Superior temporal gyrus (tissue), 1 donor: Measurements from ENCODE around the gene NIPA2.
A peak's percentile ranks its signal among the peaks of the same experiment; 100 is the strongest.

Experiments used
- DNase-seq: peaks from one replicate; pipeline ENCODE4 v3.0.0-alpha.2; 2016; ENCODE audit errors: extremely low spot score

Gene NIPA2

GRCh38 chr15:22877607-22878006, 39.1 kb downstream of the NIPA2 start:
- DNase-seq = no peak

DNA sequence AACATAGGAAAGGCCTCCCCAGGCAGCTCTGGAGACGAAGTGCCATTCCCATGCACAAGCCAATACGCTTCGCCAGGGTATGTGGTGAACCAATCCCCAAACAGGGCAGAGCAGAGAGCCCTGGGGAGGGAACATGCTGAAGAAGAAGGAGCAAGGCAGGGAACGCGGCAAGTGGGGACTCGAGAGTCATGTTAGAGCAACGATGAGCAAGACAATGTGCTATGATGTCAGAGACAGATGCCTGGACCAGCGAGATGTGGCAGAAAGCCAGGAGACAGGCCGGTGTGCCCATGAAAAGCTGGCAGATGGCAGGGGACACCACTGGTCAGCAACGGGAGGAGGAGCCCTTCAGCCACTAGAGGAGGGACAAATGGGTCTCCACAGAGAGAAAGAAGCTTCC, 39.6 kb downstream of the NIPA2 start:
- no peak for DNase-seq

GRCh38 chr15:22880068-22880980, 41.9 kb downstream of the NIPA2 start:
- DNase-seq = no peak

- no peak for DNase-seq
Measured at GRCh38 chr15:22880981-22881738, 42.7 kb downstream of the NIPA2 start.

GRCh38 chr15:22881739-22882440, 43.4 kb downstream of the NIPA2 start:
- DNase-seq = no peak

GRCh38 chr15:22883196-22883595, 44.7 kb downstream of the NIPA2 start:
- DNase-seq = no peak

- DNase-seq = no peak
Measured at GRCh38 chr15:22884344-22884743, 45.9 kb downstream of the NIPA2 start.

GRCh38 chr15:22885120-22885519, 46.7 kb downstream of the NIPA2 start:
- DNase-seq = no peak

GRCh38 chr15:22887157-22887951, 48.9 kb downstream of the NIPA2 start:
- peak; percentile 42 for DNase-seq

- peak; percentile 64 for DNase-seq
Measured at GRCh38 chr15:22888120-22888859, 49.8 kb downstream of the NIPA2 start.

DNA sequence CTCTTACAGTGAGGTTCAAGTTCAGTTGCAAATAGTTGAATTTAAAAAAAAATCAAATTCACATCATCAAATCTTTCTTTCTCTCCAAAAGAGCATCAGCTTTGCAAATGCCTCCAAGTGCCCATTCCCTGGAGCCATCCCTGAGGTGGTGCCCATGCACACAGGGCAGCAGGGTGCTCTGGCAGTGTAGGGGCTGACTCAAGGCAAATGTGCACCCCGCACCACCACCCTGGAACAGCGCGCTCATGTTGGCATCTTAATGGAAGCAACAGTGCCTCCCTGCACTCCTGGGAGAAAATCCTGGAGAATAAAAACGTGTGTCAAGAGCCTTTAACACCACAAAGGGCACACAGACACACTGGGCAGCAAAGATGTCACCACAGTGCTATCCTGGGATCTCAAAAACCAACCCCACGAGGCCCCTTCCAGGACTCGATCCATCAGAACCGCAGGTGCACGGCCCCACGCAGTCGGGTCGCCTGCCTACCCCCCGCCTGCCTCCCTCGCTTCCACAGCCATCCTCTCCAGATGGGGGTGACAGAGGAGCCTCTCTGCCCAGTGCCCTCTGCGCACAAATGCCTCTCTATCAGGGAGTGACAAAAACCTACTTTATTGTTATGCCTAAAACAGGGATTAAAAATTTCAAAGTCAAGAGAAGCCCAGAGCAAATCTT, 50.8 kb downstream of the NIPA2 start:
- no peak for DNase-seq

GRCh38 chr15:22890296-22890695, 51.8 kb downstream of the NIPA2 start:
- DNase-seq = no peak

- DNase-seq = no peak
Measured at GRCh38 chr15:22891426-22892210, 53.2 kb downstream of the NIPA2 start.

DNA sequence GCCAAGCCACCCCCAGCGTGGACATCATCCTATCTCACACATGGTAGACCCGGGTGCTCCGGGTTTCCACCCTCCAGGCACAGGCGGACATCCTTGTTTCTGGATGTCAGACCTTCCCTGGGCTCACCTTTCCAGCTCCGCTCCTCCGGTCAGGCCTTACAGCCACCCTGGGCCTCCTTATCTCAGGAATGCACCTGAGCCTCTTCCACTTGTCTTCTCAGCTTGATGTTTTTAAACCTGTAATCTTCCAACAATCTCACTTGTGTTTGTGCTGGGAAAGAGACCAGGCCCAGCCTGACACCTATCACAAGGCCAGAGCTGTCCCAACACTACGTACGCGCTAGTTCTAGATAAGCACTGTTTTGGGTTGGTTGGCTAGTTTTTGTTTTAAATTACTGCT, 53.9 kb downstream of the NIPA2 start:
- DNase-seq = no peak

DNA sequence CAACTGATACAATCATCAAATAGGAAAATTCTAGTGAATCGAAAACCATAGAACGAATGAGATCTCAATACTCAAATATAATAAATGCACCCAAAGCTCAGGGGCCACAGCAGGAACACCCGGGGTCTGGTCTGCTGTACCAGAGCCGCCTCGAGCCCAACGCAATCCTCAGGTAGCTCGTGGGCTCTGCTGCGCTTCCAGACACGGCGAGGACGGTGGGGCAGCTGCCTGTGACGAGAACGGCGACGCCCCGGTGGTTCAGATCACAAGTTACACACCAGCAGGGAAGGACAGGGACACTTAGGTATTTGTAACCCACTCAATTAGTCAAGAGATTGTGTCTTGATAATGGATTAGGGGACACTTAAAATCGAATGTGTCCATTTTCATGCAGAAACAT, 54.6 kb downstream of the NIPA2 start:
- no peak for DNase-seq

- no peak for DNase-seq
Measured at GRCh38 chr15:22893881-22894280, 55.4 kb downstream of the NIPA2 start.

GRCh38 chr15:22895465-22896190, 57.2 kb downstream of the NIPA2 start:
- DNase-seq = no peak

DNA sequence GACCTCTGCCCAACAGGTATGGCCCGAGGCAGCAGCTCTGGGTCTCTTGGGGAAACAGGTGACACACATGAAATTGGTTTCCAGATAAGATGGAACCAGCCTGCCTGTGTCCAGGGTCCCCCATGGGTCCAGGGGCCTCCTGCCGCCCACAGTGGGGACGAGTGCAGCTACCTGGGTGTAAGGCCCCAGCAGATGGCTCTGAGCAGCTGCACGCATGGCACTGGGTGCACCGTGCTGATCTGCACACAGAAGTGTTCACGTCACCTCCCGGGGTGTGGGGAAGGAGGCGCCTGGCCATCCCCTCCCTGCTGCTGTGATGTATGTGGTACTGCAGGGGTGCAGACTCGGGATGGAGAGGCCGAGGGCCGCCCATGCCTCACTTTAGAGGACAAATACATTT, 63.6 kb downstream of the NIPA2 start:
- DNase-seq = no peak

DNA sequence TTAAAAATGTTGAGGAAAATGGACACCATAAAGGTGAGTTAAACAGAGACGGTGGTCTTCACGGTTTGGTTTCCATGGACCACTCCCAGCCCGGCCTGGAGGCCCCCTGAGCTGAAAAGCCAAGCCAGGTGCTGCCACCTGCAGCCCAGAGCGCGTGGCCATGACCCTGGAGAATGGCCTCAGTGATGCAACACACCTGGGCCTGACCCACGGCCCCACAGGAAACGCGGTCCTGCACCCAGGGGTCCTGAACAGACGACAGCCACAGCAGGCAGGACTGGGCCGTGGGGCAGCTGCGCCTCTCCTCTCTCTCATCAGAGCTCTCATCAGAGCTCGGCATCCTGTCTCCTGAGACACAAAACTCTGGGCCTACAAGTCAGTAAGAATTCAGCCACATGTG, 64.1 kb downstream of the NIPA2 start:
- DNase-seq = no peak
